Smooth muscle cell (in vitro differentiated cells): ENCODE data around the gene ARID1B. TPM values are rescaled to one million over a fixed set of nuclear protein-coding genes. Genes with fewer than 3 reads are reported as not detected.

ENCODE experiments used
- DNase-seq: peaks from one replicate; lab custom pipeline; 2025; ENCODE audit not compliant: unreplicated experiment; lab: John Stamatoyannopoulos, UW
- H2AFZ ChIP-seq: fragments of 200-600 bp; sonication (generic); 2 replicates; pipeline ENCODE4 v1.6.0; 2016; ENCODE audit warnings: antibody characterized with exemption, low read depth, mild to moderate bottlenecking
- H3F3A ChIP-seq: fragments of 200-600 bp; sonication (generic); 2 replicates; pipeline ENCODE4 v1.6.0; 2017; ENCODE audit warnings: antibody characterized with exemption, low read depth
- H3K27ac ChIP-seq: fragments of 200-600 bp; sonication (generic); 2 replicates; pipeline ENCODE4 v1.5.1; 2016; ENCODE audit warnings: low read depth, mild to moderate bottlenecking
- H3K27me3 ChIP-seq: fragments of 200-600 bp; sonication (generic); 2 replicates; pipeline ENCODE4 v1.6.1; 2016; ENCODE audit warnings: low read depth, mild to moderate bottlenecking
- H3K36me3 ChIP-seq: fragments of 200-600 bp; sonication (generic); 2 replicates; pipeline ENCODE4 v1.5.1; 2016; ENCODE audit warnings: low read depth
- H3K4me1 ChIP-seq: fragments of 200-600 bp; sonication (generic); 2 replicates; pipeline ENCODE4 v1.5.1; 2016; ENCODE audit warnings: low read depth
- H3K4me2 ChIP-seq: fragments of 200-600 bp; sonication (generic); 2 replicates; pipeline ENCODE4 v1.6.0; 2016; ENCODE audit warnings: mild to moderate bottlenecking
- H3K4me3 ChIP-seq: fragments of 200-600 bp; sonication (generic); 2 replicates; pipeline ENCODE4 v1.5.1; 2016; ENCODE audit warnings: mild to moderate bottlenecking
- H3K79me2 ChIP-seq: fragments of 200-600 bp; sonication (generic); 2 replicates; pipeline ENCODE4 v1.6.0; 2016; ENCODE audit warnings: low read depth, mild to moderate bottlenecking
- H3K9ac ChIP-seq: fragments of 200-600 bp; sonication (generic); 2 replicates; pipeline ENCODE4 v1.6.0; 2016; ENCODE audit warnings: low read depth
- H3K9me3 ChIP-seq: fragments of 200-600 bp; sonication (generic); replicated peaks from 2 replicates; pipeline ENCODE4 v1.5.1; 2016; ENCODE audit warnings: low read depth
- H4K20me1 ChIP-seq: fragments of 200-600 bp; sonication (generic); 2 replicates; pipeline ENCODE4 v1.6.0; 2016; ENCODE audit warnings: low read depth
- WGBS: methylation state at CpG from one replicate; pipeline ENCODE4 v1.1.7; 2016; ENCODE audit warnings: low lambda C conversion rate; 5-methylcytosine and 5-hydroxymethylcytosine counted together
- polyA plus RNA-seq: library from polyadenylated mRNA; unstranded; fragments of >200 nt; fragmentation: Nextera tagmentation; extraction: Ambion mirVana; gene quantifications from 2 replicates; pipeline ENCODE4 v1.2.1, GENCODE V29; 2016
- total RNA-seq: library from RNA; depleted of rRNA; stranded (reverse); fragments of >200 nt; gene quantifications from 2 replicates; pipeline ENCODE4 v1.2.3, GENCODE V29; 2014
- TF ChIP-seq, protein P1 (sequence below): fragments of 200-600 bp; sonication (generic); IDR thresholded peaks from 2 replicates; pipeline ENCODE4 v1.5.1; 2017; ENCODE audit warnings: borderline replicate concordance, mild to moderate bottlenecking, antibody characterized with exemption; ENCODE audit not compliant: insufficient read depth, poor library complexity, severe bottlenecking

ARID1B gene
- total and polyA plus RNA-seq, 2 experiments from 2014 or later = 30.1 to 65.4 TPM

DNA sequence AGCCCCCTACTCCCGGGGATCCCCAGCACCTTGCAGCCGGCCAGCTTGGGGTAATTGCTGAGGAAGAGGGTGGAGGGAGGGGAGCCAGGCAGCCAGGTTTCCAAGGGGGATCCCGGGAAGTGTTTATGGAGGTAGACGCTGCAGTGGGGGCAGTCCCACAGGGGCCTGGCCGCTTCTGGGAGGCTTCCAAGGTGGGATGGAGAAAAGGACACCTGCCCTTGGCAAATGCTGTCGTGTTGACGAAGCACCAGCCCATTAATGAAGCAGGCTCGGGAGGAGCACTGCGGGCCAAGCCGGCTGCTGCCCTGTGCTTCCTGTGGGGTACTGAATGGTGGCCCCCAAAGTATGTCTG is 463.8 kb downstream of the ARID1B start:
- Histone ChIP-seq H3K27me3 (peaks cover 21% of the 10 kb centered on the region), H2AFZ (no peak overlapping the region), H3K27ac (no peak overlapping the region), H3K4me1 (peaks cover 7% of the 10 kb centered on the region), H3K9me3 (no peaks in the 10 kb centered on the region), H3K4me2 (peak overlapping the region; percentile 83), H3K9ac (no peak overlapping the region), H3K79me2 (no peaks in the 10 kb centered on the region), H3K36me3 (no peaks in the 10 kb centered on the region), H4K20me1 (no peaks in the 10 kb centered on the region), H3F3A (no peaks in the 10 kb centered on the region), H3K4me3 (no peak overlapping the region)
- 90% methylated on average over 10 of the region's 10 CpGs for WGBS
- TF ChIP-seq, protein P1, sequence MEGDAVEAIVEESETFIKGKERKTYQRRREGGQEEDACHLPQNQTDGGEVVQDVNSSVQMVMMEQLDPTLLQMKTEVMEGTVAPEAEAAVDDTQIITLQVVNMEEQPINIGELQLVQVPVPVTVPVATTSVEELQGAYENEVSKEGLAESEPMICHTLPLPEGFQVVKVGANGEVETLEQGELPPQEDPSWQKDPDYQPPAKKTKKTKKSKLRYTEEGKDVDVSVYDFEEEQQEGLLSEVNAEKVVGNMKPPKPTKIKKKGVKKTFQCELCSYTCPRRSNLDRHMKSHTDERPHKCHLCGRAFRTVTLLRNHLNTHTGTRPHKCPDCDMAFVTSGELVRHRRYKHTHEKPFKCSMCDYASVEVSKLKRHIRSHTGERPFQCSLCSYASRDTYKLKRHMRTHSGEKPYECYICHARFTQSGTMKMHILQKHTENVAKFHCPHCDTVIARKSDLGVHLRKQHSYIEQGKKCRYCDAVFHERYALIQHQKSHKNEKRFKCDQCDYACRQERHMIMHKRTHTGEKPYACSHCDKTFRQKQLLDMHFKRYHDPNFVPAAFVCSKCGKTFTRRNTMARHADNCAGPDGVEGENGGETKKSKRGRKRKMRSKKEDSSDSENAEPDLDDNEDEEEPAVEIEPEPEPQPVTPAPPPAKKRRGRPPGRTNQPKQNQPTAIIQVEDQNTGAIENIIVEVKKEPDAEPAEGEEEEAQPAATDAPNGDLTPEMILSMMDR = no peak
- no peak for DNase-seq

DNA sequence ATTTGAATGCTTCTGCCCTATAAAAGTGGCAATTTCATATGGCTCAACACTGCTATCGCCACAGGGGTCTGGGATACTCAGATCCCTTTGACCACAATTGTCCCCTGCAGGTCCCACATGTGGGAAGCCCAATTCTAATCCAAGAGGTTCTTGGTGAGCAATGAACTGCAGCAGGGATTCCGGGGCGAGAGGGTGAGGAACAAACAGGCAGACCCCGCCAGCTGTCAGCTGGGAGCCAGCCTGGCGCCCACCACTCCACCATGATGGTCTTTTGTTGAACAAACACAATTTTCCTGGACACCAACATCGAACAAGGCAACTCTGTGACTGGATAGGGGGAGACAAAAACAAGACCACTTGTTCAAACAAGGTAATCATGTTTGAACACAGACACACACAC is 465.6 kb downstream of the ARID1B start:
- 96% methylated on average over 6 of the region's 6 CpGs for WGBS
- Histone ChIP-seq H2AFZ (no peak overlapping the region), H4K20me1 (no peaks in the 10 kb centered on the region), H3K27me3 (peaks cover 3% of the 10 kb centered on the region), H3K36me3 (no peaks in the 10 kb centered on the region), H3K27ac (no peak overlapping the region), H3F3A (no peaks in the 10 kb centered on the region), H3K9ac (no peak overlapping the region), H3K4me3 (no peak overlapping the region), H3K4me2 (no peak overlapping the region), H3K9me3 (no peaks in the 10 kb centered on the region), H3K79me2 (no peaks in the 10 kb centered on the region), H3K4me1 (peaks cover 7% of the 10 kb centered on the region)
- TF ChIP-seq, protein P1 = no peak
- no peak for DNase-seq

GRCh38 chr6:157244175-157244574 is 467.0 kb downstream of the ARID1B start:
- Histone ChIP-seq H4K20me1 (no peaks in the 10 kb centered on the region), H3K9me3 (no peaks in the 10 kb centered on the region), H3K4me3 (no peak overlapping the region), H3K79me2 (no peaks in the 10 kb centered on the region), H3F3A (no peaks in the 10 kb centered on the region), H3K4me1 (peaks cover 7% of the 10 kb centered on the region), H2AFZ (no peak overlapping the region), H3K4me2 (peak overlapping the region; percentile 10), H3K9ac (no peak overlapping the region), H3K27ac (no peak overlapping the region), H3K36me3 (no peaks in the 10 kb centered on the region), H3K27me3 (no peaks in the 10 kb centered on the region)
- TF ChIP-seq, protein P1 = no peak
- 33% methylated on average over 2 of the region's 4 CpGs for WGBS
- DNase-seq = no peak

DNA sequence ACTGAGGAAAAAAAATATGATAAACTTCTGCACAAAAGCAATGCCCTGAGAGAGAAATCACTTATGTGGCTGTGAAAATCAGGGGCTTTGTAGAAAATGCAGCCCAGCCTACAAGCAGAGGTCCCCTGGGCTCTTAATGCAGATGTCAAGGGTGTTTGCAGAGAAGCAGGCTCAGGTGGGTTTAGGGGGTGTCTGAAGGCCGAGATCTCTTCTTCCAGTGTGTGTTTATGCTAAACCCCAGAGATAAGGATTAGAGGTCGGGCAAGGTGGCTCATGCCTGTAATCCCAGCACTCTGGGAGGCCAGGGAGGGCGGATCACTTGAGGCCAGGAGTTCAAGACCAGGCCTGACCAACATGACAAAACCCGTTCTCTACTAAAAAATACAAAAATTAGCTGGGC is 467.6 kb downstream of the ARID1B start:
- Histone ChIP-seq H3K36me3 (no peaks in the 10 kb centered on the region), H3K9me3 (no peaks in the 10 kb centered on the region), H3K9ac (no peak overlapping the region), H3K27me3 (no peaks in the 10 kb centered on the region), H4K20me1 (no peaks in the 10 kb centered on the region), H3K4me1 (peaks cover 7% of the 10 kb centered on the region), H3K27ac (no peak overlapping the region), H2AFZ (no peak overlapping the region), H3K4me3 (no peak overlapping the region), H3K79me2 (no peaks in the 10 kb centered on the region), H3K4me2 (peak overlapping the region; percentile 10), H3F3A (no peaks in the 10 kb centered on the region)
- WGBS = 56% methylated on average over 4 of the region's 4 CpGs
- DNase-seq = no peak
- TF ChIP-seq, protein P1 = no peak
